CD14-positive monocyte (primary cell): ENCODE measurements around the gene CHRNB4. TPM values are rescaled to one million over a fixed set of nuclear protein-coding genes. Genes with fewer than 3 reads are reported as not detected.

Source experiments
- DNase-seq, 3 donors: peaks; one replicate each; pipeline ENCODE4 v3.0.0-alpha.2; 2011 to 2022
- H2AFZ ChIP-seq: 2 replicates; pipeline ENCODE4 v1.6.0; 2012; ENCODE audit warnings: mild to moderate bottlenecking, low read depth, low read length, inconsistent platforms; ENCODE audit not compliant: insufficient read depth, poor library complexity, severe bottlenecking
- H3K27ac ChIP-seq, 2 donors: 1 replicate in 1 of 2; 2 replicates in 1 of 2; pipeline ENCODE4 v1.5.1; 2012 to 2013; ENCODE audit warnings: low read length in 2 of 2, control low read depth in 1 of 2, inconsistent platforms in 1 of 2, low read depth in 1 of 2, mild to moderate bottlenecking in 1 of 2
- H3K27me3 ChIP-seq, 2 donors: one replicate each; pipeline versions ENCODE4 v1.6.0 to v1.6.1; 2011 to 2013; ENCODE audit warnings: low read length in 2 of 2; ENCODE audit not compliant: control insufficient read depth in 2 of 2, insufficient read depth in 2 of 2
- H3K36me3 ChIP-seq, 2 donors: replicated peaks in 1 of 2; 1 replicate in 1 of 2; 2 replicates in 1 of 2; pipeline versions ENCODE4 v1.5.1 to v1.6.1; 2012 to 2013; ENCODE audit warnings: low read length in 2 of 2, control low read depth in 1 of 2, inconsistent platforms in 1 of 2, mild to moderate bottlenecking in 1 of 2; ENCODE audit not compliant: insufficient read depth in 2 of 2, control insufficient read depth in 1 of 2
- H3K4me1 ChIP-seq, 2 donors: 1 replicate in 1 of 2; 2 replicates in 1 of 2; pipeline versions ENCODE4 v1.5.1 to v1.6.1; 2012 to 2013; ENCODE audit warnings: low read length in 2 of 2, control low read depth in 1 of 2, inconsistent platforms in 1 of 2, mild to moderate bottlenecking in 1 of 2, moderate library complexity in 1 of 2; ENCODE audit not compliant: insufficient read depth in 2 of 2, control insufficient read depth in 1 of 2
- H3K4me2 ChIP-seq: replicated peaks from 2 replicates; pipeline ENCODE3; 2012; ENCODE audit warnings: low read length, moderate library complexity, mild to moderate bottlenecking; ENCODE audit not compliant: poor library complexity, severe bottlenecking; ENCODE audit errors: extremely low read depth
- H3K4me3 ChIP-seq, 3 experiments: fragments of 200-600 bp in 1 of 3; sonication (generic) in 1 of 3; replicated peaks in 1 of 3; 1 replicate in 2 of 3; 2 replicates in 1 of 3; pipeline ENCODE4 v1.5.1; 2011 to 2013; ENCODE audit warnings: low read length in 3 of 3, mild to moderate bottlenecking in 3 of 3, control low read depth in 2 of 3, low read depth in 2 of 3, inconsistent platforms in 1 of 3, moderate library complexity in 1 of 3
- H3K79me2 ChIP-seq: 2 replicates; pipeline ENCODE4 v1.6.0; 2012; ENCODE audit warnings: mild to moderate bottlenecking, control low read depth, inconsistent platforms, low read length, moderate library complexity; ENCODE audit not compliant: insufficient read depth
- H3K9ac ChIP-seq: 2 replicates; pipeline ENCODE4 v1.6.0; 2017; ENCODE audit warnings: low read length, mild to moderate bottlenecking; ENCODE audit not compliant: insufficient read depth, poor library complexity, severe bottlenecking
- H3K9me3 ChIP-seq, 2 donors: replicated peaks in 1 of 2; 1 replicate in 1 of 2; 2 replicates in 1 of 2; pipeline versions ENCODE4 v1.5.1 to v1.6.1; 2012 to 2013; ENCODE audit warnings: low read length in 2 of 2, control low read depth in 1 of 2; ENCODE audit not compliant: control insufficient read depth in 1 of 2, insufficient read depth in 1 of 2
- H4K20me1 ChIP-seq: 2 replicates; pipeline ENCODE4 v1.6.0; 2012; ENCODE audit warnings: mild to moderate bottlenecking, low read length, control low read depth, moderate library complexity; ENCODE audit not compliant: insufficient read depth
- H3K27ac Mint-ChIP-seq, 7 donors: one replicate each; pipeline ENCODE4 v1.8.0; 2020; ENCODE audit warnings: mild to moderate bottlenecking in 7 of 7, mixed read lengths in 7 of 7, moderate library complexity in 6 of 7, inconsistent platforms in 2 of 7
- H3K27me3 Mint-ChIP-seq, 3 donors: one replicate each; pipeline ENCODE4 v1.8.0; 2021 to 2022; ENCODE audit warnings: low read depth in 3 of 3, mild to moderate bottlenecking in 3 of 3, mixed read lengths in 3 of 3, moderate library complexity in 3 of 3, inconsistent platforms in 1 of 3
- H3K36me3 Mint-ChIP-seq, 2 donors: one replicate each; pipeline ENCODE4 v1.8.0; 2020; ENCODE audit warnings: mixed read lengths in 2 of 2, inconsistent platforms in 1 of 2, mild to moderate bottlenecking in 1 of 2
- H3K4me1 Mint-ChIP-seq: one replicate; pipeline ENCODE4 v1.8.0; 2020; ENCODE audit warnings: mild to moderate bottlenecking, mixed read lengths
- H3K4me3 Mint-ChIP-seq, 2 donors: one replicate each; pipeline ENCODE4 v1.8.0; 2020; ENCODE audit warnings: mild to moderate bottlenecking in 2 of 2, mixed read lengths in 2 of 2, moderate library complexity in 1 of 2
- H3K9me3 Mint-ChIP-seq, 7 donors: one replicate each; pipeline ENCODE4 v1.8.0; 2020 to 2022; ENCODE audit warnings: mixed read lengths in 7 of 7, mild to moderate bottlenecking in 6 of 7, moderate library complexity in 6 of 7, inconsistent platforms in 2 of 7
- WGBS: methylation state at CpG from one replicate; pipeline ENCODE4 v1.1.5; 2013; ENCODE audit warnings: missing lambda C conversion rate; ENCODE audit not compliant: insufficient coverage; 5-methylcytosine and 5-hydroxymethylcytosine counted together
- intact Hi-C, 2 donors: fragments of 100-400 bp; cut with micrococcal nuclease; formaldehyde crosslinking; loops; one replicate each; pipeline versions ENCODE4 v1.15.0 to v1.15.1; 2023
- polyA plus RNA-seq, 3 donors: library from polyadenylated mRNA; depleted of rRNA in 1 of 3; unstranded in 2 of 3; stranded (reverse) in 1 of 3; fragments of 300-500 nt in 2 of 3; fragments of >200 nt in 1 of 3; fragmentation: Illumina TruSeq in 2 of 3; gene quantifications; 1 replicate in 2 of 3; 2 replicates in 1 of 3; pipeline ENCODE4 v1.2.3, GENCODE V29; 2012 to 2021
- TF ChIP-seq, protein P1 (sequence below): fragments of 200-600 bp; IDR thresholded peaks from one replicate; pipeline ENCODE4 v1.8.0; 2022; ENCODE audit warnings: antibody characterized with exemption, mild to moderate bottlenecking

The CHRNB4 gene
- polyA plus RNA-seq, 3 donors, result not detected

DNA sequence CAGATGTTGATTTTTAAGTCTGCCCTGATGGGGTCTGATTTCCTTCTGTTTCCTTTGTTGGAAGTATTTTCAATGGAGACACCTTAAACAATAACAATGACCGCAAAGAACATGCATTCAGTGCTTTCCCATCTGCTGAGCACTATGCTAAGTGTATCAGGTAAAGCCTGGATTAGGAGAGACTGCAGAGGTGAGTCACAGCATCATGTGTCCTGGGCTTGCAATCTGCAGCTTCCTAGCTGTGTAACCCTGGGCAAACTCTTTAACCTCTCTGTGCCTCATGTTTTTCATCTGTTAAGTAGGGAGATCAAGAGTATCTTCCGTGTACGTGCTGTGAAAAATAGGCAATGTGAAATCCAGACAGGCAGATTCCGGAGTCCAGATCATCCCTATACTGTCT, 13.3 kb upstream of the CHRNB4 start:
- no peaks in the 10 kb centered on the region for H3K9me3 Mint-ChIP-seq
- Histone ChIP-seq H3K79me2 (no peaks in the 10 kb centered on the region), H3K4me2 (no peak overlapping the region), H3K4me1 (no peaks in the 10 kb centered on the region), H3K9me3 (no peaks in the 10 kb centered on the region), H3K27ac (no peak overlapping the region), H3K4me3 (no peak overlapping the region), H2AFZ (no peak overlapping the region), H3K27me3 (no peaks in the 10 kb centered on the region), H4K20me1 (no peaks in the 10 kb centered on the region), H3K9ac (no peak overlapping the region), H3K36me3 (no peaks in the 10 kb centered on the region)
- WGBS, result 100% methylated on average over 1 of the region's 4 CpGs
- no peak overlapping the region for H3K27ac Mint-ChIP-seq
- no peaks in the 10 kb centered on the region for H3K4me1 Mint-ChIP-seq
- no peak overlapping the region for H3K4me3 Mint-ChIP-seq
- intact Hi-C loops, result no loop called here
- TF ChIP-seq, protein P1, sequence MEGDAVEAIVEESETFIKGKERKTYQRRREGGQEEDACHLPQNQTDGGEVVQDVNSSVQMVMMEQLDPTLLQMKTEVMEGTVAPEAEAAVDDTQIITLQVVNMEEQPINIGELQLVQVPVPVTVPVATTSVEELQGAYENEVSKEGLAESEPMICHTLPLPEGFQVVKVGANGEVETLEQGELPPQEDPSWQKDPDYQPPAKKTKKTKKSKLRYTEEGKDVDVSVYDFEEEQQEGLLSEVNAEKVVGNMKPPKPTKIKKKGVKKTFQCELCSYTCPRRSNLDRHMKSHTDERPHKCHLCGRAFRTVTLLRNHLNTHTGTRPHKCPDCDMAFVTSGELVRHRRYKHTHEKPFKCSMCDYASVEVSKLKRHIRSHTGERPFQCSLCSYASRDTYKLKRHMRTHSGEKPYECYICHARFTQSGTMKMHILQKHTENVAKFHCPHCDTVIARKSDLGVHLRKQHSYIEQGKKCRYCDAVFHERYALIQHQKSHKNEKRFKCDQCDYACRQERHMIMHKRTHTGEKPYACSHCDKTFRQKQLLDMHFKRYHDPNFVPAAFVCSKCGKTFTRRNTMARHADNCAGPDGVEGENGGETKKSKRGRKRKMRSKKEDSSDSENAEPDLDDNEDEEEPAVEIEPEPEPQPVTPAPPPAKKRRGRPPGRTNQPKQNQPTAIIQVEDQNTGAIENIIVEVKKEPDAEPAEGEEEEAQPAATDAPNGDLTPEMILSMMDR, result no peak
- no peaks in the 10 kb centered on the region for H3K36me3 Mint-ChIP-seq
- H3K27me3 Mint-ChIP-seq, result peaks cover 1 to 3% (median 2%) of the 10 kb centered on the region in 3 donors
- DNase-seq, result no peak

DNA sequence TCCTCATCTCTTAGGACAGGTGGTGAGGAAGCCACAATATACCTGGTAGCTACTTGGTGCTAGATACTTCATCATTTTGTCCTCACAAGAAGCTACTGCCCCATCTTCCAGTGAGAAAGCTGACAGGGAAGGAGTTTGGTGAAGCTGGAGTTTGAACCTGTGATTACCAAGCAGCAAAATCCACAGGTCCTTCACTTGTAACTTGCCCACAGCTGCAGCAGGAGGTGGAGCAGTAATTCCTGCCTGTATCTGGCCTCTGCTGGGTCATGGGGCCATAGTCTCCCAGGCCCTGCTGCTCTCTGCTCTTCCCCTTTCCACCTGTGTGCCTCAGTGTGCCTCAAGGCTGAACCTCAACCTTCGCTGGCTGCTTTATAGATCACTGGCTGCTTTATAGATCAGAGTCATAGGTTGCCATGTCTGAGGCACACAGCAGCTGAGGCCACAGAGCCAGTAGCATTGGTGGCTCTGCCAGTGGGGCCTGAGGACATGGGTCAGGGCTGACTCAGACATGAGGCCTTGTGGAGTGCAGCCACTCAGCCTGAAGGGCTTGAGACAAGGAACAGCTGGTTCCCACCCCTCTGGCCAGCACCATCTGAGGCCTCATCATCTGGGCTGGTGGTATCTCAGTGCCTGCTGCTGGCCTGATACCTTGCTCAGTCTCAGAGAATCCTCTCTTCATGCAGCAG, 11.1 kb upstream of the CHRNB4 start:
- no peak overlapping the region for H3K4me2 ChIP-seq
- no peak overlapping the region for H3K9ac ChIP-seq
- 100% methylated on average over 1 of the region's 1 CpG for WGBS
- TF ChIP-seq, protein P1, result no peak
- DNase-seq, result no peak
- H3K4me3 Mint-ChIP-seq, result no peak overlapping the region
- no peaks in the 10 kb centered on the region for H3K36me3 ChIP-seq
- no peaks in the 10 kb centered on the region for H3K9me3 ChIP-seq
- peaks cover 0 to 4% (median 1%) of the 10 kb centered on the region in 3 donors for H3K27me3 Mint-ChIP-seq
- no peaks in the 10 kb centered on the region for H3K9me3 Mint-ChIP-seq
- H3K4me1 ChIP-seq, result no peaks in the 10 kb centered on the region
- H3K4me1 Mint-ChIP-seq, result no peaks in the 10 kb centered on the region
- no peaks in the 10 kb centered on the region for H4K20me1 ChIP-seq
- peak overlapping the region in 1 of 7 donors; percentile 57 for H3K27ac Mint-ChIP-seq
- intact Hi-C loops, result no loop called here
- H3K27ac ChIP-seq, result no peak overlapping the region
- H3K79me2 ChIP-seq, result no peaks in the 10 kb centered on the region
- no peaks in the 10 kb centered on the region for H3K27me3 ChIP-seq
- H3K36me3 Mint-ChIP-seq, result no peaks in the 10 kb centered on the region
- H3K4me3 ChIP-seq, result no peak overlapping the region
- H2AFZ ChIP-seq, result no peak overlapping the region
